Measurements from ENCODE around the gene ZNF790.

ZNF790 gene

GRCh38 chr19:36849701-36850558 lies 11.7 kb upstream of the ZNF790 start:
- peak; percentile 98 for ATAC-seq
- TF ChIP-seq, protein P1, sequence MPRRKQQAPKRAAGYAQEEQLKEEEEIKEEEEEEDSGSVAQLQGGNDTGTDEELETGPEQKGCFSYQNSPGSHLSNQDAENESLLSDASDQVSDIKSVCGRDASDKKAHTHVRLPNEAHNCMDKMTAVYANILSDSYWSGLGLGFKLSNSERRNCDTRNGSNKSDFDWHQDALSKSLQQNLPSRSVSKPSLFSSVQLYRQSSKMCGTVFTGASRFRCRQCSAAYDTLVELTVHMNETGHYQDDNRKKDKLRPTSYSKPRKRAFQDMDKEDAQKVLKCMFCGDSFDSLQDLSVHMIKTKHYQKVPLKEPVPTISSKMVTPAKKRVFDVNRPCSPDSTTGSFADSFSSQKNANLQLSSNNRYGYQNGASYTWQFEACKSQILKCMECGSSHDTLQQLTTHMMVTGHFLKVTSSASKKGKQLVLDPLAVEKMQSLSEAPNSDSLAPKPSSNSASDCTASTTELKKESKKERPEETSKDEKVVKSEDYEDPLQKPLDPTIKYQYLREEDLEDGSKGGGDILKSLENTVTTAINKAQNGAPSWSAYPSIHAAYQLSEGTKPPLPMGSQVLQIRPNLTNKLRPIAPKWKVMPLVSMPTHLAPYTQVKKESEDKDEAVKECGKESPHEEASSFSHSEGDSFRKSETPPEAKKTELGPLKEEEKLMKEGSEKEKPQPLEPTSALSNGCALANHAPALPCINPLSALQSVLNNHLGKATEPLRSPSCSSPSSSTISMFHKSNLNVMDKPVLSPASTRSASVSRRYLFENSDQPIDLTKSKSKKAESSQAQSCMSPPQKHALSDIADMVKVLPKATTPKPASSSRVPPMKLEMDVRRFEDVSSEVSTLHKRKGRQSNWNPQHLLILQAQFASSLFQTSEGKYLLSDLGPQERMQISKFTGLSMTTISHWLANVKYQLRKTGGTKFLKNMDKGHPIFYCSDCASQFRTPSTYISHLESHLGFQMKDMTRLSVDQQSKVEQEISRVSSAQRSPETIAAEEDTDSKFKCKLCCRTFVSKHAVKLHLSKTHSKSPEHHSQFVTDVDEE (CRISPR knock-in tag; IDR thresholded peaks at IDR 0.05) = no peak
- TF ChIP-seq ZC3H10 (CRISPR knock-in tag; IDR thresholded peaks at IDR 0.05) (no peak), ZNF565 (CRISPR knock-in tag; conservative IDR thresholded peaks at IDR 0.05; ENCODE audit: low read depth) (no peak), CSDC2 (CRISPR knock-in tag; IDR thresholded peaks at IDR 0.05) (no peak), RARB (CRISPR knock-in tag; IDR thresholded peaks at IDR 0.05) (no peak), GLIS3 (CRISPR knock-in tag; IDR thresholded peaks at IDR 0.05) (no peak), OSR1 (CRISPR knock-in tag; IDR thresholded peaks at IDR 0.05) (no peak), ZFP3 (CRISPR knock-in tag; IDR thresholded peaks at IDR 0.05) (no peak), TOX (CRISPR knock-in tag; IDR thresholded peaks at IDR 0.05; ENCODE audit: borderline replicate concordance) (no peak), SNAI2 (CRISPR knock-in tag; IDR thresholded peaks at IDR 0.05) (no peak)

DNA sequence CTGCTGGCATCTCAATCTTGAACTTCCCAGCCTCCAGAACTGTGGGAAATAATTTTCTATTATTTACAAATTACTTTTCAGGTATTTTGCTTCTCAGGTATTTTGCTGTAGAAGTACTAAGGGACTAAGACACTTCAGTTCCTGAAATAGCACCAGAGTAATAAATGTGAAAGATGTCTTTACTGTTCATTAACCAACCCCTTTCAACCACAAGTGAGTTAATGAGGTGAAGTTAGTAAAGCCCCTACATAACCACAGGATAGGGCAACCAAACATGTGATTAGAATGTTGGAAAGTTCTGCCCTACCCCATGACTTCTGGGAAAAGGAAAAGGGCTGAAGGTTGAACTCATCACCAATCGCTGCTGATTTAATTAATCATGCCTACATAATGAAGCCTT lies 9.8 kb upstream of the ZNF790 start:
- ATAC-seq = no peak
- no peak for TF ChIP-seq ZC3H10 (CRISPR knock-in tag; IDR thresholded peaks at IDR 0.05)
- TF ChIP-seq, protein P2, sequence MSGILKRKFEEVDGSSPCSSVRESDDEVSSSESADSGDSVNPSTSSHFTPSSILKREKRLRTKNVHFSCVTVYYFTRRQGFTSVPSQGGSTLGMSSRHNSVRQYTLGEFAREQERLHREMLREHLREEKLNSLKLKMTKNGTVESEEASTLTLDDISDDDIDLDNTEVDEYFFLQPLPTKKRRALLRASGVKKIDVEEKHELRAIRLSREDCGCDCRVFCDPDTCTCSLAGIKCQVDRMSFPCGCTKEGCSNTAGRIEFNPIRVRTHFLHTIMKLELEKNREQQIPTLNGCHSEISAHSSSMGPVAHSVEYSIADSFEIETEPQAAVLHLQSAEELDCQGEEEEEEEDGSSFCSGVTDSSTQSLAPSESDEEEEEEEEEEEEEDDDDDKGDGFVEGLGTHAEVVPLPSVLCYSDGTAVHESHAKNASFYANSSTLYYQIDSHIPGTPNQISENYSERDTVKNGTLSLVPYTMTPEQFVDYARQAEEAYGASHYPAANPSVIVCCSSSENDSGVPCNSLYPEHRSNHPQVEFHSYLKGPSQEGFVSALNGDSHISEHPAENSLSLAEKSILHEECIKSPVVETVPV (CRISPR knock-in tag; IDR thresholded peaks at IDR 0.05) = no peak
- no peak for TF ChIP-seq ZFP3 (CRISPR knock-in tag; IDR thresholded peaks at IDR 0.05)

GRCh38 chr19:36838784-36839324 lies 667 bp upstream of the ZNF790 start:
- TF ChIP-seq TCF4 (CRISPR knock-in tag; IDR thresholded peaks at IDR 0.05; ENCODE audit: borderline replicate concordance) (no peak), ZFP3 (CRISPR knock-in tag; IDR thresholded peaks at IDR 0.05) (no peak; the same call in 1 of the 2 replicates), TOX (CRISPR knock-in tag; IDR thresholded peaks at IDR 0.05; ENCODE audit: borderline replicate concordance) (no peak), CREB5 (CRISPR knock-in tag; IDR thresholded peaks at IDR 0.05; ENCODE audit: low read depth) (no peak), CSDC2 (CRISPR knock-in tag; IDR thresholded peaks at IDR 0.05) (no peak), SNAI2 (CRISPR knock-in tag; IDR thresholded peaks at IDR 0.05) (no peak), RARB (CRISPR knock-in tag; IDR thresholded peaks at IDR 0.05) (no peak), ZNF8 (CRISPR knock-in tag; IDR thresholded peaks at IDR 0.05) (no peak), ISL1 (CRISPR knock-in tag; IDR thresholded peaks at IDR 0.05) (no peak), ZNF565 (CRISPR knock-in tag; conservative IDR thresholded peaks at IDR 0.05; ENCODE audit: low read depth) (no peak), ZNF70 (CRISPR knock-in tag; IDR thresholded peaks at IDR 0.05) (no peak), ARNTL (CRISPR knock-in tag; IDR thresholded peaks at IDR 0.05; ENCODE audit: borderline replicate concordance, low read depth) (no peak), ZFP30 (CRISPR knock-in tag; IDR thresholded peaks at IDR 0.05) (no peak), PPARA (CRISPR knock-in tag; IDR thresholded peaks at IDR 0.05; ENCODE audit: borderline replicate concordance) (no peak), GLIS3 (CRISPR knock-in tag; IDR thresholded peaks at IDR 0.05) (no peak), ZC3H10 (CRISPR knock-in tag; IDR thresholded peaks at IDR 0.05) (no peak), ESRRG (CRISPR knock-in tag; IDR thresholded peaks at IDR 0.05) (no peak)
- TF ChIP-seq, protein P3, sequence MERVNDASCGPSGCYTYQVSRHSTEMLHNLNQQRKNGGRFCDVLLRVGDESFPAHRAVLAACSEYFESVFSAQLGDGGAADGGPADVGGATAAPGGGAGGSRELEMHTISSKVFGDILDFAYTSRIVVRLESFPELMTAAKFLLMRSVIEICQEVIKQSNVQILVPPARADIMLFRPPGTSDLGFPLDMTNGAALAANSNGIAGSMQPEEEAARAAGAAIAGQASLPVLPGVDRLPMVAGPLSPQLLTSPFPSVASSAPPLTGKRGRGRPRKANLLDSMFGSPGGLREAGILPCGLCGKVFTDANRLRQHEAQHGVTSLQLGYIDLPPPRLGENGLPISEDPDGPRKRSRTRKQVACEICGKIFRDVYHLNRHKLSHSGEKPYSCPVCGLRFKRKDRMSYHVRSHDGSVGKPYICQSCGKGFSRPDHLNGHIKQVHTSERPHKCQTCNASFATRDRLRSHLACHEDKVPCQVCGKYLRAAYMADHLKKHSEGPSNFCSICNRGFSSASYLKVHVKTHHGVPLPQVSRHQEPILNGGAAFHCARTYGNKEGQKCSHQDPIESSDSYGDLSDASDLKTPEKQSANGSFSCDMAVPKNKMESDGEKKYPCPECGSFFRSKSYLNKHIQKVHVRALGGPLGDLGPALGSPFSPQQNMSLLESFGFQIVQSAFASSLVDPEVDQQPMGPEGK (CRISPR knock-in tag; IDR thresholded peaks at IDR 0.05; ENCODE audit: borderline replicate concordance) = no peak
- TF ChIP-seq, protein P1 (CRISPR knock-in tag; IDR thresholded peaks at IDR 0.05) = no peak
- TF ChIP-seq, protein P2 (CRISPR knock-in tag; IDR thresholded peaks at IDR 0.05) = no peak
- ATAC-seq = peak; percentile 47; the same call in 2 of the 3 replicates

Measured in SK-N-SH treated with all-trans-retinoic acid at 6 μM for 48 hours (cell line).